ENCODE data around the gene C1orf74.

GRCh38 chr1:209747580-209748262 lies 36.6 kb downstream of the C1orf74 start:
- TF ChIP-seq CTCF (IDR thresholded peaks at IDR 0.05; ENCODE audit: low read length), result peak; percentile 99
- no peak for TF ChIP-seq EZH2 (IDR thresholded peaks at IDR 0.05; ENCODE audit: borderline replicate concordance, low read length)

All from OCI-LY1 (cell line).